ENCODE measurements around the gene CCDC71. TPM values are rescaled to one million over a fixed set of nuclear protein-coding genes. Genes with fewer than 3 reads are reported as not detected.

CCDC71 gene
- total RNA-seq, 1 experiment from 2014 or later, result 26.0 TPM

DNA sequence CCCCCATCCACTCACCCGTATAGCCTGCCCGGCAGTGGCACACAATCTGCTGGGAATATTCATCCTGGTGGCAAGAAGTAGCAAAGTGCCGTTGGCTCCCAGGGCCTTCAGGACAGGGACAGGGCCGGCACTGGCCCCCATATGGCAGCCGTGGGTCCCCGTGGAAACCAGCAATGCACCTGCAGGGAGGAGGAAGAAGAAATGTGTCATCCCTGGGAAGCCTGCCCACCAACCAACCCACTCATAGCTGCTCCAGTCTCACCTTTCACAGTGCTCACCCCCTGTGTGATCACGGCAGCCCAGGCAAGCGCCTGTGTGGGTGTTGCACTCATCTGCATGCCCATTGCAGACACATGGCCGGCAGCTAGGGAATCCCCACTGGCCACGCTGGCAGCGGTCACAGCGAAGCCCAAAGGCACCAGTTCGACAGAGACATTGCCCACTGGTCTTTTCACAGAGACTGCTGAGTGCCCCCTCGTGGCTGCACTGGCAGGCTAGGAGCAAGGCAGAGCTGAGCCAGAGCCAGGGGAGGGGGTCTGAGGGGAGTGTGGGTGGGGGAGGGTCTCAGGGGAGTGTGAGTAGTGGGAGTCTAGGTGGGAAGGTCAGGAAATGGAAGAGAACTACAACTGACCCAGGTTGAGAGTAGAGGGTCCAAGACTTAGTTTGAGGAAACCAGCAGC, 41.0 kb downstream of the CCDC71 start:
- no peak for DNase-seq (ENCODE audit: unreplicated experiment)
- H3K9me3 Mint-ChIP-seq (ENCODE audit: unreplicated experiment), result no peaks in the 10 kb centered on the region
- CTCF ChIA-PET, result interaction anchor here (0.6 kb wide), 1 partner anchor 215 kb away, joined by 3 read pairs; no protein-coding TSS in a partner anchor
- no peaks in the 10 kb centered on the region for H3K27me3 Mint-ChIP-seq (ENCODE audit: insufficient read depth, unreplicated experiment)
- intact Hi-C loops (cut with micrococcal nuclease), result no loop called here
- no peak overlapping the region for H3K4me3 Mint-ChIP-seq (ENCODE audit: unreplicated experiment)
- BruUV-seq (replicated peaks), result no TSS peak
- no peaks in the 10 kb centered on the region for H3K4me1 Mint-ChIP-seq (ENCODE audit: insufficient read depth, unreplicated experiment)
- TF ChIP-seq, protein P1, sequence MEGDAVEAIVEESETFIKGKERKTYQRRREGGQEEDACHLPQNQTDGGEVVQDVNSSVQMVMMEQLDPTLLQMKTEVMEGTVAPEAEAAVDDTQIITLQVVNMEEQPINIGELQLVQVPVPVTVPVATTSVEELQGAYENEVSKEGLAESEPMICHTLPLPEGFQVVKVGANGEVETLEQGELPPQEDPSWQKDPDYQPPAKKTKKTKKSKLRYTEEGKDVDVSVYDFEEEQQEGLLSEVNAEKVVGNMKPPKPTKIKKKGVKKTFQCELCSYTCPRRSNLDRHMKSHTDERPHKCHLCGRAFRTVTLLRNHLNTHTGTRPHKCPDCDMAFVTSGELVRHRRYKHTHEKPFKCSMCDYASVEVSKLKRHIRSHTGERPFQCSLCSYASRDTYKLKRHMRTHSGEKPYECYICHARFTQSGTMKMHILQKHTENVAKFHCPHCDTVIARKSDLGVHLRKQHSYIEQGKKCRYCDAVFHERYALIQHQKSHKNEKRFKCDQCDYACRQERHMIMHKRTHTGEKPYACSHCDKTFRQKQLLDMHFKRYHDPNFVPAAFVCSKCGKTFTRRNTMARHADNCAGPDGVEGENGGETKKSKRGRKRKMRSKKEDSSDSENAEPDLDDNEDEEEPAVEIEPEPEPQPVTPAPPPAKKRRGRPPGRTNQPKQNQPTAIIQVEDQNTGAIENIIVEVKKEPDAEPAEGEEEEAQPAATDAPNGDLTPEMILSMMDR (IDR thresholded peaks at IDR 0.05; ENCODE audit: unreplicated experiment), result no peak
- POLR2A ChIA-PET, result no interaction called here
- no peak overlapping the region for H3K27ac Mint-ChIP-seq (ENCODE audit: low read depth, unreplicated experiment)
- H3K36me3 Mint-ChIP-seq (ENCODE audit: insufficient read depth, unreplicated experiment), result peaks cover 75% of the 10 kb centered on the region

DNA sequence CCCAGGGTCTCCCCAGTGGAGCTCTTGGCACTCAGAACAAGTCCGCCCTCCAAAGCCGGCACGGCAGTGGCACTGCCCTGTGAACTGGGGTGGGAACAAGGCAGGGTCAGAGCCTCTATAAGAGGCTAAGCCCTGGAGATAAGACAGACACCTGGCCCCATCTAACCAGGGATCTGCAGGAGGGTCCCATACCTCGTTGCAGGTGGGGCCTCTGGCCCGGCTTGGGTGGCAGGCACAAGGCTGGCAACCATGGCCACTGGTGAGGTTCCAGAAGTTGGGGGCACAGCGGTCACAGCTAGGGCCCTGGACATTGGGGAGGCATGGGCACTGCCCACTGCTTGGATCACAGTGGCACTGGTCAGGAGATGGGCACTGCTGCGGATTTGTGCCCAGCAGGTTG, 41.9 kb downstream of the CCDC71 start:
- no peak overlapping the region for H3K27ac Mint-ChIP-seq (ENCODE audit: low read depth, unreplicated experiment)
- no TSS peak for BruUV-seq (replicated peaks)
- ChIA-PET POLR2A (interaction anchor here (1.0 kb wide), 1 partner anchor 54 kb away, joined by 3 read pairs; no protein-coding TSS in a partner anchor), CTCF (interaction anchor here (0.6 kb wide), 1 partner anchor 216 kb away, joined by 3 read pairs; no protein-coding TSS in a partner anchor)
- H3K4me1 Mint-ChIP-seq (ENCODE audit: insufficient read depth, unreplicated experiment), result peaks cover 3% of the 10 kb centered on the region
- TF ChIP-seq, protein P1 (IDR thresholded peaks at IDR 0.05; ENCODE audit: unreplicated experiment), result no peak
- H3K9me3 Mint-ChIP-seq (ENCODE audit: unreplicated experiment), result no peaks in the 10 kb centered on the region
- no peak overlapping the region for H3K4me3 Mint-ChIP-seq (ENCODE audit: unreplicated experiment)
- no peaks in the 10 kb centered on the region for H3K27me3 Mint-ChIP-seq (ENCODE audit: insufficient read depth, unreplicated experiment)
- peaks cover 70% of the 10 kb centered on the region for H3K36me3 Mint-ChIP-seq (ENCODE audit: insufficient read depth, unreplicated experiment)
- no peak for DNase-seq (ENCODE audit: unreplicated experiment)
- intact Hi-C loops (cut with micrococcal nuclease), result no loop called here

DNA sequence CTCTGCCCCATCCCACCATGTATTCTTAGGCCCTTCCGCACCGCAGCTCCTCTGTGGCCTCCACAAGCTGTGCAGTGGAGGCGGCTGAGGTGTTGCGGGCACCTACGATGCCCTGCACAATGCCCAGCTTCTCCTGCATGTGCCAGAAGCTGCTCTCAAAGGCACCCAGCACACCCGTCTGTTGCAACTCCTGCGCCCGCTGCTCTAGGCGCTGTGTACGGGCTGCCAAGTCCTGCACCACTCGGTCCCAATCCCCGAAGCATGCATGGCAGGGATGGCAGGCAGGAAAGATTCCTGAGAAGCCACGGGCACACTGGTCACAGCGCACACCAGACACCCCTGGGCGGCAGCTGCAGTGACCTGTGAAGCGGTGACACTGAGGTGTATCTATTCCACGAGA, 42.4 kb downstream of the CCDC71 start:
- H3K9me3 Mint-ChIP-seq (ENCODE audit: unreplicated experiment), result no peaks in the 10 kb centered on the region
- H3K4me3 Mint-ChIP-seq (ENCODE audit: unreplicated experiment), result no peak overlapping the region
- H3K27ac Mint-ChIP-seq (ENCODE audit: low read depth, unreplicated experiment), result no peak overlapping the region
- intact Hi-C loops (cut with micrococcal nuclease), result no loop called here
- DNase-seq (ENCODE audit: unreplicated experiment), result no peak
- CTCF ChIA-PET, result no interaction called here
- peaks cover 6% of the 10 kb centered on the region for H3K4me1 Mint-ChIP-seq (ENCODE audit: insufficient read depth, unreplicated experiment)
- H3K36me3 Mint-ChIP-seq (ENCODE audit: insufficient read depth, unreplicated experiment), result peaks cover 70% of the 10 kb centered on the region
- POLR2A ChIA-PET, result interaction anchor here (1.0 kb wide), 1 partner anchor 55 kb away, joined by 3 read pairs; no protein-coding TSS in a partner anchor
- no TSS peak for BruUV-seq (replicated peaks)
- TF ChIP-seq, protein P1 (IDR thresholded peaks at IDR 0.05; ENCODE audit: unreplicated experiment), result no peak
- no peaks in the 10 kb centered on the region for H3K27me3 Mint-ChIP-seq (ENCODE audit: insufficient read depth, unreplicated experiment)

DNA sequence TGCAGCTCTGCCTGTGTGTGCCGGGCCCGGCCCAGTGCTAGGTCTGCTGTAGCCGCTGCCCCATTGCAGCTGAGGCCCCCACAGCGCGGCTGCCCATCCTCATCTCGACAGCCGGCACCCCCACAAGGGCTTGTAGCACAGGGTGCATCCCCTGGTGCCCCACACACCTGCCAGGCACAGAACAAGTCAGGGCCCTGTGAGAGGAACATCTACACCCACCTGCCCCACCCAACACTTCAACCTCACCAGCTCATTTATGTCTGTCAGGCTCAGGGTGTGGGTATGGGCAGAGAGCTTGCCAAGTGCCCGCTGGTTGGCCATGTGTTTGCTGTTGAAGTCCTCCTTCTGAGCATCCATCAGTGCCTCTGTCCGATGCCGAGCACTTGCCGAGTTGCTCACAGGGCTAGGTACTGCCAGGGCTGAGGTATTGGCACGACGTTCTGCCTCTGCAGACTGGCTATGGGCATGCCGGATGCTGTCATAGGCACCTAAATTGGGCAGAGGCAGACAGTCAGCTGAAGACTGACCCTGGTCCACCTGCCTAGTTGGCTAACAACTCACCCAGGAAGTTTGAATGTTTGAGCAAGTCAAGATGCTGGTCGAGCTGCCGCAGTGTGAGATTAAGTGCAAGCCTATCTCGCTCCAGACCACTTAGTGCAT, 43.1 kb downstream of the CCDC71 start:
- H3K4me1 Mint-ChIP-seq (ENCODE audit: insufficient read depth, unreplicated experiment), result peaks cover 6% of the 10 kb centered on the region
- ChIA-PET CTCF (no interaction called here), POLR2A (interaction anchor here (1.0 kb wide), 1 partner anchor 55 kb away, joined by 3 read pairs; no protein-coding TSS in a partner anchor)
- peaks cover 75% of the 10 kb centered on the region for H3K36me3 Mint-ChIP-seq (ENCODE audit: insufficient read depth, unreplicated experiment)
- H3K4me3 Mint-ChIP-seq (ENCODE audit: unreplicated experiment), result no peak overlapping the region
- intact Hi-C loops (cut with micrococcal nuclease), result no loop called here
- BruUV-seq (replicated peaks), result no TSS peak
- no peak for DNase-seq (ENCODE audit: unreplicated experiment)
- no peak overlapping the region for H3K27ac Mint-ChIP-seq (ENCODE audit: low read depth, unreplicated experiment)
- TF ChIP-seq, protein P1 (IDR thresholded peaks at IDR 0.05; ENCODE audit: unreplicated experiment), result no peak
- H3K27me3 Mint-ChIP-seq (ENCODE audit: insufficient read depth, unreplicated experiment), result no peaks in the 10 kb centered on the region
- H3K9me3 Mint-ChIP-seq (ENCODE audit: unreplicated experiment), result no peaks in the 10 kb centered on the region

Measured in MCF 10A (cell line).